Activated CD8-positive, alpha-beta T cell treated with anti-CD3 and anti-CD28 coated beads for 36 hours (primary cell): ENCODE data around the gene ZMYND11. TPM values are rescaled to one million over a fixed set of nuclear protein-coding genes. Genes with fewer than 3 reads are reported as not detected.
"Not testable (repeated sequence)": the region's sequence is repeated elsewhere in the genome, so short reads cannot be mapped to it uniquely, and the experiment has no call there.

Experiments
- ATAC-seq: fragments of 200-7000 bp; cut with Tn5 transposase; one replicate; pipeline ENCODE4 v1.10.0; 2021; ENCODE audit warnings: mild to moderate bottlenecking, moderate library complexity
- CTCF ChIA-PET: fragments of 350-600 bp; sonication (Branson Sonifier 250); formaldehyde crosslinking; loops from one replicate; lab custom pipeline; 2021; ENCODE audit warnings: antibody characterized with exemption; lab: Charles Lee
- POLR2A ChIA-PET: fragments of 350-600 bp; sonication (Branson Sonifier 250); formaldehyde crosslinking; loops from one replicate; lab custom pipeline; 2021; ENCODE audit warnings: antibody characterized with exemption; lab: Charles Lee
- DNase-seq: peaks from one replicate; pipeline ENCODE4 v3.0.0-alpha.2; 2020
- H3K27ac Mint-ChIP-seq: one replicate; pipeline ENCODE4 v1.8.0; 2021; ENCODE audit warnings: mild to moderate bottlenecking, mixed read lengths
- H3K27me3 Mint-ChIP-seq: one replicate; pipeline ENCODE4 v1.8.0; 2021; ENCODE audit warnings: mixed read lengths
- H3K36me3 Mint-ChIP-seq: one replicate; pipeline ENCODE4 v1.8.0; 2021; ENCODE audit warnings: low read depth, mixed read lengths
- H3K4me1 Mint-ChIP-seq: one replicate; pipeline ENCODE4 v1.8.0; 2021; ENCODE audit warnings: low read depth, mixed read lengths
- H3K4me3 Mint-ChIP-seq: one replicate; pipeline ENCODE4 v1.8.0; 2021; ENCODE audit warnings: mild to moderate bottlenecking, moderate library complexity, mixed read lengths
- H3K9me3 Mint-ChIP-seq: one replicate; pipeline ENCODE4 v1.8.0; 2021; ENCODE audit warnings: mixed read lengths
- CTCF ChIP-seq: fragments of 200-600 bp; IDR thresholded peaks from one replicate; pipeline ENCODE4 v1.8.0; 2022; ENCODE audit warnings: antibody characterized with exemption, mild to moderate bottlenecking
- intact Hi-C: fragments of 100-400 bp; cut with micrococcal nuclease; formaldehyde crosslinking; loops from one replicate; pipeline ENCODE4 v1.10.0; 2022
- total RNA-seq, 2 experiments: library from RNA; stranded (reverse); gene quantifications; one replicate each; pipeline ENCODE4 v1.2.3, GENCODE V29; 2021

ZMYND11 gene
- total RNA-seq, 2 experiments from 2014 or later: 14.9 to 16.8 TPM

- no peaks in the 10 kb centered on the region for H3K27me3 Mint-ChIP-seq
- H3K4me1 Mint-ChIP-seq: no peaks in the 10 kb centered on the region
- no peak for ATAC-seq
- H3K27ac Mint-ChIP-seq: no peak overlapping the region
- H3K4me3 Mint-ChIP-seq: no peak overlapping the region
- intact Hi-C loops: no loop called here
- H3K9me3 Mint-ChIP-seq: no peaks in the 10 kb centered on the region
- ChIA-PET CTCF (no interaction called here), POLR2A (interaction anchor here (1.0 kb wide), 1 partner anchor 10 kb away, joined by 3 read pairs; no protein-coding TSS in a partner anchor)
- DNase-seq: no peak
- TF ChIP-seq CTCF: no peak
- no peaks in the 10 kb centered on the region for H3K36me3 Mint-ChIP-seq
These were observed 162.8 kb downstream of the ZMYND11 start for GRCh38 chr10:298033-298432.

GRCh38 chr10:299512-299911 lies 164.3 kb downstream of the ZMYND11 start:
- CTCF ChIA-PET: no interaction called here
- POLR2A ChIA-PET: no interaction called here
- Mint-ChIP-seq H3K4me3 (no peak overlapping the region), H3K27ac (no peak overlapping the region), H3K4me1 (no peaks in the 10 kb centered on the region), H3K27me3 (no peaks in the 10 kb centered on the region), H3K36me3 (no peaks in the 10 kb centered on the region), H3K9me3 (no peaks in the 10 kb centered on the region)
- ATAC-seq: no peak
- intact Hi-C loops: no loop called here
- TF ChIP-seq CTCF: no peak
- DNase-seq: no peak

- no peak overlapping the region for H3K4me3 Mint-ChIP-seq
- no peak for TF ChIP-seq CTCF
- no peaks in the 10 kb centered on the region for H3K4me1 Mint-ChIP-seq
- no peaks in the 10 kb centered on the region for H3K27me3 Mint-ChIP-seq
- H3K36me3 Mint-ChIP-seq: no peaks in the 10 kb centered on the region
- H3K27ac Mint-ChIP-seq: no peak overlapping the region
- ChIA-PET CTCF (no interaction called here), POLR2A (no interaction called here)
- ATAC-seq: no peak
- DNase-seq: no peak
- H3K9me3 Mint-ChIP-seq: no peaks in the 10 kb centered on the region
- intact Hi-C loops: no loop called here
These were observed 164.7 kb downstream of the ZMYND11 start for GRCh38 chr10:299969-300368.

- H3K4me3 Mint-ChIP-seq, CTCF ChIA-PET, H3K27me3 Mint-ChIP-seq, H3K9me3 Mint-ChIP-seq, ATAC-seq, H3K27ac Mint-ChIP-seq, POLR2A ChIA-PET, intact Hi-C loops, H3K36me3 Mint-ChIP-seq, H3K4me1 Mint-ChIP-seq, DNase-seq: not testable (repeated sequence)
These were observed 165.3 kb downstream of the ZMYND11 start for GRCh38 chr10:300580-300979.

- ChIA-PET CTCF (no interaction called here), POLR2A (no interaction called here)
- no peak overlapping the region for H3K4me3 Mint-ChIP-seq
- ATAC-seq: no peak
- H3K27me3 Mint-ChIP-seq: no peaks in the 10 kb centered on the region
- DNase-seq: no peak
- intact Hi-C loops: no loop called here
- H3K36me3 Mint-ChIP-seq: no peaks in the 10 kb centered on the region
- no peaks in the 10 kb centered on the region for H3K9me3 Mint-ChIP-seq
- no peaks in the 10 kb centered on the region for H3K4me1 Mint-ChIP-seq
- TF ChIP-seq CTCF: no peak
- no peak overlapping the region for H3K27ac Mint-ChIP-seq
These were observed 166.3 kb downstream of the ZMYND11 start for GRCh38 chr10:301536-301935.

Other genes with a start within 250 kb of the ZMYND11 start
- gene TUBB8, start 86.2 kb upstream of the ZMYND11 start, total RNA-seq: not detected